ENCODE measurements around the gene ACAD11. TPM values are rescaled to one million over a fixed set of nuclear protein-coding genes. Genes with fewer than 3 reads are reported as not detected.

ACAD11 gene
- total RNA-seq, 1 donor from 2014 or later: 19.1 TPM

GRCh38 chr3:132662212-132662611 lies 2.6 kb upstream of the ACAD11 start:
- TF ChIP-seq CTCF (IDR thresholded peaks at IDR 0.05): no peak
- ATAC-seq: no peak
- DNase-seq: no peak
- no peaks in the 10 kb centered on the region for H3K9me3 ChIP-seq
- H3K4me3 ChIP-seq: no peak overlapping the region
- intact Hi-C loops (cut with DNase I): no loop called here
- H3K27ac ChIP-seq: no peak overlapping the region
- peaks cover 35% of the 10 kb centered on the region for H3K4me1 ChIP-seq
- no peaks in the 10 kb centered on the region for H3K27me3 ChIP-seq
- H3K36me3 ChIP-seq: no peaks in the 10 kb centered on the region

GRCh38 chr3:132661101-132661500 lies 1.5 kb upstream of the ACAD11 start:
- H3K36me3 ChIP-seq: no peaks in the 10 kb centered on the region
- H3K9me3 ChIP-seq: no peaks in the 10 kb centered on the region
- DNase-seq: no peak
- no peak for TF ChIP-seq CTCF (IDR thresholded peaks at IDR 0.05)
- H3K27me3 ChIP-seq: no peaks in the 10 kb centered on the region
- H3K4me1 ChIP-seq: peaks cover 40% of the 10 kb centered on the region
- peak overlapping the region; percentile 78 for H3K4me3 ChIP-seq
- ATAC-seq: no peak
- peak overlapping the region; percentile 97 for H3K27ac ChIP-seq
- intact Hi-C loops (cut with DNase I): no loop called here

- ATAC-seq: no peak
- Histone ChIP-seq H3K9me3 (no peaks in the 10 kb centered on the region), H3K4me3 (peak overlapping the region; percentile 78), H3K27ac (peak overlapping the region; percentile 97), H3K36me3 (no peaks in the 10 kb centered on the region), H3K27me3 (no peaks in the 10 kb centered on the region), H3K4me1 (peaks cover 40% of the 10 kb centered on the region)
- TF ChIP-seq CTCF (IDR thresholded peaks at IDR 0.05): no peak
- DNase-seq: no peak
- intact Hi-C loops (cut with DNase I): no loop called here
These were observed 1.1 kb upstream of the ACAD11 start for GRCh38 chr3:132660811-132661070.

GRCh38 chr3:132660052-132660810 lies 622 bp upstream of the ACAD11 start, which contains the start of gene UBA5:
TSS of gene UBA5 (plus strand) at chr3:132660329. CDS start at chr3:132660538, 209 bp downstream.
- H3K4me1 ChIP-seq: peaks cover 40% of the 10 kb centered on the region
- no peaks in the 10 kb centered on the region for H3K36me3 ChIP-seq
- ATAC-seq (peak; percentile 88), DNase-seq (peak; percentile 86)
- H3K4me3 ChIP-seq: peak within 1 kb of the TSS; percentile 78
- H3K27ac ChIP-seq: peak within 1 kb of the TSS; percentile 97
- no peaks in the 10 kb centered on the region for H3K9me3 ChIP-seq
- intact Hi-C loops (cut with DNase I): no loop called here
- TF ChIP-seq CTCF (IDR thresholded peaks at IDR 0.05): no peak
- no peaks in the 10 kb centered on the region for H3K27me3 ChIP-seq

- no peak for TF ChIP-seq CTCF (IDR thresholded peaks at IDR 0.05)
- no peaks in the 10 kb centered on the region for H3K27me3 ChIP-seq
- no peak for DNase-seq
- H3K27ac ChIP-seq: peak overlapping the region; percentile 97
- no peaks in the 10 kb centered on the region for H3K9me3 ChIP-seq
- H3K4me3 ChIP-seq: peak overlapping the region; percentile 78
- intact Hi-C loops (cut with DNase I): no loop called here
- peaks cover 40% of the 10 kb centered on the region for H3K4me1 ChIP-seq
- no peaks in the 10 kb centered on the region for H3K36me3 ChIP-seq
- no peak for ATAC-seq
These were observed 627 bp downstream of the ACAD11 start for GRCh38 chr3:132659000-132659364.
